ENCODE measurements around the gene TNFRSF4. TPM values are rescaled to one million over a fixed set of nuclear protein-coding genes. Genes with fewer than 3 reads are reported as not detected.

The TNFRSF4 gene
- total RNA-seq, 1 experiment from 2014 or later = 0.37 TPM

DNA sequence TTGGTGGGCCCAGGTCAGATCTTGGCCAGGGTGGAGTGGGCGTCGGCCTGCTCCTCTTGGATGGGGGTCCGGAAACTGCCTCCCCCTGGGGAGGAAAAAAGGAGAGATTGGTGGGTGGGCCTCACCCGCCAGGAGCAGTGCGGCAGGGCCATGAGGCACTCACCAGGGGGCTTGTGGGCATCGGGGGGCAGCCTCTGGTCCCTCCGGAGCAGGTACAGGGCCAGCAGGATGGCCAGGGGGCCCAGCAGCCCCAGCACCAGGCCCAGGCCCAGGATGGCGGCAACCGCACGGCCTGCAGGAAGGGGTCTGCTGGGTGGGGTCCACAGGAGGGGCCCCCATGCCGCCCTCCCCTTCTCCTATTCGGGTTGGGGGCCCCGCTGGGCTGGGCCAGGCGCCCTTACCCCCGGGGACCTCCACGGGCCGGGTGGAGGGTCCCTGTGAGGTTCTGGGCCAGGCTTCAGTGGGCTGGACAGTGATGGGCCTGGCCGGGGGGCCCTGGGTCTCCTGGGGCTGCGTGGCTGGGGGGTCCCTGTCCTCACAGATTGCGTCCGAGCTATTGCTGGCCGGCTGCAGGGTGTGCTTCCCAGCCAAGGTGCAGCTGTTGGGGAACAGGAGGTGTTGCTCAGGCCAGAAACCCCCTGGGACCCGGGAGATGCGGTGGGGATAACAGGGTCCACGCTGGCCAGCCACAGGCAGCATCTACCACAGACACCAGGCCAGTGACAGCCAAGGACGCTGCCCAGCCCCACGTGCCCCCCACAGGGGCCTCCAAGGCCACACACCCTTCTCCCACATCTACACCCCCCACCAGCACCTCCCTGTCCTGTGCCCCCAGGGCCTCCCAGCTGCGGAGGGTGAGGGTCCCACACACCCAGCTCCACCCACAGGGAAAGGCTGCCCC is 2.2 kb downstream of the TNFRSF4 start:
- RAD21 ChIA-PET (ENCODE audit: low non-redundant PET in 1 of 2, low total read pairs in 2 of 2, uncharacterized antibody in 2 of 2, unreplicated experiment in 2 of 2) = interaction anchor here in 1 of 2 experiments (0.6 kb wide), 1 partner anchor 82 kb away, joined by 3 read pairs; no protein-coding TSS in a partner anchor
- POLR2A ChIA-PET = interaction anchor here (1.7 kb wide), 1 partner anchor 47 kb away, joined by 3 read pairs; no protein-coding TSS in a partner anchor
- intact Hi-C loops (cut with micrococcal nuclease) = no loop called here

More for the DNA sequence above, 2.2 kb downstream of the TNFRSF4 start:
- BruUV-seq (replicated peaks) = no TSS peak
- no peak overlapping the region for H3K4me2 ChIP-seq (ENCODE audit: low read length)
- peaks cover 22 to 24% of the 10 kb centered on the region in 2 experiments for H3K4me1 ChIP-seq (ENCODE audit: control insufficient read depth in 1 of 2, insufficient read depth in 2 of 2, low read length in 2 of 2)
- no peaks in the 10 kb centered on the region for H3K79me2 ChIP-seq (ENCODE audit: insufficient read depth, low read length)
- DNase-seq (ENCODE audit: low read depth, low spot score) (no peak), ATAC-seq (no peak)
- no peak overlapping the region for H3K27ac ChIP-seq (ENCODE audit: low read depth, low read length)
- H4K20me1 ChIP-seq (ENCODE audit: insufficient read depth) = no peaks in the 10 kb centered on the region
- TF ChIP-seq CTCF (IDR thresholded peaks at IDR 0.05 in 2 of 3, conservative IDR thresholded peaks at IDR 0.05 in 1 of 3; ENCODE audit: borderline replicate concordance in 1 of 3, insufficient read depth in 1 of 3, low read depth in 2 of 3, low read length in 2 of 3) = no peak
- TF ChIP-seq CEBPB (IDR thresholded peaks at IDR 0.05; ENCODE audit: low read depth) = no peak
- no peak for TF ChIP-seq SIN3A (IDR thresholded peaks at IDR 0.05; ENCODE audit: low read depth)
- TF ChIP-seq ZBTB33 (IDR thresholded peaks at IDR 0.05; ENCODE audit: extremely low read depth, insufficient replicate concordance, low read length) = no peak
- no peak for TF ChIP-seq POLR2A (IDR thresholded peaks at IDR 0.05; ENCODE audit: borderline replicate concordance, extremely low read depth, insufficient read depth, insufficient read length)
- no peak for TF ChIP-seq ZFX (IDR thresholded peaks at IDR 0.05)
- no peak for TF ChIP-seq SRF (IDR thresholded peaks at IDR 0.05; ENCODE audit: low read depth)
- no peak for TF ChIP-seq MAX (IDR thresholded peaks at IDR 0.05)
- TF ChIP-seq POLR2AphosphoS5 (IDR thresholded peaks at IDR 0.05; ENCODE audit: low read depth, low read length) = no peak
- TF ChIP-seq ELF1 (IDR thresholded peaks at IDR 0.05; ENCODE audit: borderline replicate concordance, low read depth) = no peak
- no peak for TF ChIP-seq CBX3 (IDR thresholded peaks at IDR 0.05; ENCODE audit: low read depth)
- TF ChIP-seq EGR1 (IDR thresholded peaks at IDR 0.05; ENCODE audit: low read depth) = no peak
- no peak for TF ChIP-seq EZH2phosphoT487 (IDR thresholded peaks at IDR 0.05; ENCODE audit: borderline replicate concordance)
- TF ChIP-seq RAD21 (IDR thresholded peaks at IDR 0.05; ENCODE audit: low read depth) = no peak
- TF ChIP-seq TCF7L2 (IDR thresholded peaks at IDR 0.05; ENCODE audit: borderline replicate concordance, extremely low read depth, insufficient read depth, insufficient read length) = no peak
- no peak for TF ChIP-seq JUND (IDR thresholded peaks at IDR 0.05)
- TF ChIP-seq ZNF274 (IDR thresholded peaks at IDR 0.05; ENCODE audit: low read depth, low read length) = no peak
- TF ChIP-seq EZH2 (IDR thresholded peaks at IDR 0.05) = no peak
- TF ChIP-seq REST (IDR thresholded peaks at IDR 0.05; ENCODE audit: low read depth) = no peak
- CTCF ChIA-PET = interaction anchor here (0.8 kb wide), 1 partner anchor 17 kb away, joined by 3 read pairs; no protein-coding TSS in a partner anchor
- no peaks in the 10 kb centered on the region for H3K9me3 ChIP-seq (ENCODE audit: control insufficient read depth in 1 of 2, insufficient read depth in 1 of 2, low read depth in 1 of 2, low read length in 2 of 2)
- no peak overlapping the region for H3K4me3 ChIP-seq (replicated peaks in 1 of 2; ENCODE audit: low read depth in 1 of 2, low read length in 2 of 2)
- H3K27me3 ChIP-seq (ENCODE audit: insufficient read depth, low read length) = no peaks in the 10 kb centered on the region
- no peak overlapping the region for H2AFZ ChIP-seq (ENCODE audit: low read depth, low read length, poor library complexity, severe bottlenecking)
- no peaks in the 10 kb centered on the region for H3K9me2 ChIP-seq (ENCODE audit: insufficient read depth)
- no peak overlapping the region for H3K9ac ChIP-seq (ENCODE audit: low read length)
- peaks cover 0 to 9% of the 10 kb centered on the region in 2 experiments; a peak in 1 of 4 replicates for H3K36me3 ChIP-seq (ENCODE audit: control insufficient read depth in 1 of 2, insufficient read depth in 2 of 2, low read length in 2 of 2)

All from HCT116 (cell line).